NCI-H1930 (cell line): ENCODE data around the gene KCNQ1.

Source experiments
- DNase-seq, 2 experiments: peaks; one replicate each; lab custom pipeline; 2025; lab: John Stamatoyannopoulos, UW

Gene KCNQ1

DNA sequence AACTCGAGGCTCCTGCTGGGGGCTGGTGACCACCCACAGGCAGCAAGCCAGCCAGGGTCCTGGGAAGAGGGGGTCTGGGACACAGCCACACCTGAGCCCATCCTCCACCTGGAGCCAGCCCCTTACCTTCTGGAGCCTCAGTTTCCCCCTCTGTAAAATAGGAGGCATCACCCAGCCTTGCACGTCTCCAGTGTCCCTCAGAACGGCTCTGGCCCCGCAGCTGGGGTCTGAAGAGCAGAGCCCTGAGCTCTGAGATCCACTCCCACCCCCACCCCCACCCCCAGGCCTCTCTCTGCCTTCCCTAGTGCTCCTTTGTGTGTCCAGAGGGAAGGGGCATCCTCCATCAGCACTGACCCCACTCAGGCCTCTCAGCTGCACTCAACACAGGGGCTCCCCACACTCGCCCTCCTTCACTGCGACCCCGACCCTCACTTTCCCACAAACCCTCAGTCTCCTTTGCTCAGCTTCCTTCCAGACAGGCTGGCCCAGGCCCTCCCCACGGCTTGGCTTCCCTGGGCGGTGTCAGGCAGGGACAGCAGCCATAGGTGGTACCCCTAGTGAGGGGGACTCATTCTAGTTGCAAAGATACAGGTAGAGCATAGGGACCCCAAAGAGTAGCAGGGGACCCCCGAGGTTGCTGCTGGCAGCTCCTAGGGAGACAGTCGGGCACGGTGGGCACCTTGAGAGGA lies 288.3 kb downstream of the KCNQ1 start:
- DNase-seq, result no peak

- DNase-seq, result no peak
Measured at GRCh38 chr11:2734181-2735052, 289.6 kb downstream of the KCNQ1 start.

- no peak for DNase-seq
Measured at GRCh38 chr11:2735053-2735589, 290.3 kb downstream of the KCNQ1 start.

- DNase-seq, result no peak
Measured at GRCh38 chr11:2736577-2737225, 291.9 kb downstream of the KCNQ1 start.

GRCh38 chr11:2737226-2737590 lies 292.4 kb downstream of the KCNQ1 start:
- no peak for DNase-seq

DNA sequence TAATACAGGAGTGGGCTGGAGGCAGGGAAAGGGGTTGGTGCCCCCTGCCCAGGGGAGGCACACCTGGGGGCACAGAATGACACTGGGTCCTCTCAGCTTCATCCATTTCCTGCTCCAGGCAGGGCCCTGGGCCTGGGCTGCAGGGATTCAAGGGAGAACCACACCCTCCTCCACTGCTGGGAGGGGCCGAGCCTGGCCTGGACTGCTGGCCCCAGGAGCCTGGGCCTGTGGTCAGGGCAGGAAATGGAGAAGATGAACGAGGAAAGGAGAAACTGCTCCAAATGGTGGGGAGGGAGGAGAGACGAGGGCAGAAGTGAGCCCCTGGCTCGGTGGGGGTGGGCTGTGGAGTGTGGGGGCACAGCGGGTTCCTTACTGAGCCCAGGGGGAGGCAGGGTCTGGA lies 293.1 kb downstream of the KCNQ1 start:
- DNase-seq, result no peak

- no peak for DNase-seq
Measured at GRCh38 chr11:2738551-2739431, 294.0 kb downstream of the KCNQ1 start.

- DNase-seq, result no peak
Measured at GRCh38 chr11:2739531-2740274, 294.9 kb downstream of the KCNQ1 start.

GRCh38 chr11:2740275-2740940 lies 295.6 kb downstream of the KCNQ1 start:
- no peak for DNase-seq

DNA sequence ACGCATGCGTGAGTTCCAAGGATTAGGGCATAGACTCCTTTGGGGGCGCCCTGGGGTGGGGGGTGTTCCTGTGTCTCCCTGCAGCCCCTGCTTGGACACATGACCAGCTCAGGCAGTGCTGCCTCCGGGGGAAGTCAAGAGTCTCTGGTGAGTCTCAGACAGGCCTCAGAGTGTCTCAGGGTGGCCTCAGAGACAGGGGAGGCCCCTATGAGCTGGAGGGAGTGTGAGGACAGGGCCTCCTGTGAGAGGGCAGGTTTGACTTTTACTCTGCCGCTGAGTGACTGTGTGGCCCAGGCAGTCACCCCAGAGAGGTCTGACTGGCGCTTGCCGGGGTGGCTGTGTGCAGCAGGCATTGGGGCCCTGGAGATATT lies 296.2 kb downstream of the KCNQ1 start:
- no peak for DNase-seq

DNA sequence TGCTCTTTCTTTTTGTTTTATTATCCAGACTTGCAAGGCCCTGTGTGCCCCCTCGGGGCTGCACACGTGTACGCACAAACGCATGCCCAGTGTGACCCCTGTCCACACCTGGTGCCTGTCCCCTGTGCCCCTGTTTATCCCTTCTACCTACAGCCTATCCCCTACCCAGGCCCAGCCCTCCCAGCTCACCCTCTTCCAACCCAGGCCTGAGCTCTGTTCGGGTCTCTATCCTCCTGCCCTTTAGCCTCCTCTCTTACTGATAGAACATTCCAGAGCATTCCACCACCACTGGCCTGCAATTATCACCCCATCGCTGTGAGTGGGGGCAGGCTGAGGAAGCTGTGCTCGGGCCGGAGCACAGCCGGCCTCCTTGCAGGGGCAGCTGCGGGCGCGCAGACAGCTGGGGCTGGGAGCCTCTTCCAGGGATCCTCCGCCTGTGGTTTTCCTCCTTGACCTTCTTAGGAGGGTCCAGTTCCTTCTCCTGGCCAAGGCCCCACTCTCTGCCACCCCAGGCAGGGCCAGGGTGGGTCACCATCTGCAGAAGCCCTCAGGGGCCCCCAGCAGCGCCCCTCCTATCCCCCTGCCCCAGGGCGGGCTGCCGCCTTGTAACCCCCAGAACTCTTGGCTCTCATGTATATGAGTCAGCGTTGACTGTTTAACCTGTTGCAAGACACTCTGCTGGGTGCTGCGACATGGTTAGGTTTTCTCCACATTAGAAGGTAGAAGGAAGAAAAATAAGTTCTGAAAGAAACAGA lies 296.7 kb downstream of the KCNQ1 start:
- DNase-seq, result no peak

- DNase-seq, result no peak
Measured at GRCh38 chr11:2742201-2742600, 297.4 kb downstream of the KCNQ1 start.

DNA sequence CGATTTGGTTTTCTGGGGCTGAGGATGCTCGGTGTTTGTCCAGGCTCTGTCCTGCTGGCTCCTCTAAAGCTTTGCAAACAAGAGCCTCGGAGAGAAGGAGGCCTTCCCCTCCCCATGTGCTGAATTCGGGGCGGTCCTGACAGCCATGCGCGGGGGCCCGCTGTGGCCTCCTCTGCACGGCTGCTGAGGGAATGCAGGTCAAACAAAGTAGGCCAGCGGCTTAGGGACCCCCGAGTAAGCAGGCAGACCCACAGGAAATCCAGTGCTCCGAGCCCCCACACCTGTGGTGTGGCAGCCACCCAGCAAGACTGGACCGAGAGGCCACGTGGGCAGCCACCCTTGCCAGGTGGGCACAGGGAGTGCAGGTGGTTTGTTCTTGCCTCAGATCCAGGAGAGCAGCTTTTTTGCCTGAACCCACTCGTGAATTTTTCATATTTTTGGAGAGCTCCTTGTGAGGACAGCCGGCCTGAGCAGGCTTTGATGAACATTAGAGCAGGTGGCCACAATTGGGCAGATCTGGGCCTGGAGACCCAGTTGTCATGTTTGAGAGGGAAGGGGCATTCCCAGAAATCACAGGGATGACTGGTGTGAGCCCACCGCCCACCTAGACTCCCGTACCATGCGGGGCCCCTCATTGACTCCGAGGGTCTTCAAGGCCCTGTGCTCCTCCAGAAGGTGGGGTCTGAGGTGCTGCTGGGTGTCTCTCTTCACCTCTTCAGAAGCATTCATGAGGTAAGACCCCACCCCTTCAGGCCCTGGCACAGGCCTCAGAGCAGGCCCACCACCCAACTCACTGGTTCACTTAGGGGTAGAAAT lies 298.0 kb downstream of the KCNQ1 start:
- DNase-seq, result no peak

- DNase-seq, result no peak
Measured at GRCh38 chr11:2743427-2744110, 298.8 kb downstream of the KCNQ1 start.

- no peak for DNase-seq
Measured at GRCh38 chr11:2744166-2744565, 299.4 kb downstream of the KCNQ1 start.

DNA sequence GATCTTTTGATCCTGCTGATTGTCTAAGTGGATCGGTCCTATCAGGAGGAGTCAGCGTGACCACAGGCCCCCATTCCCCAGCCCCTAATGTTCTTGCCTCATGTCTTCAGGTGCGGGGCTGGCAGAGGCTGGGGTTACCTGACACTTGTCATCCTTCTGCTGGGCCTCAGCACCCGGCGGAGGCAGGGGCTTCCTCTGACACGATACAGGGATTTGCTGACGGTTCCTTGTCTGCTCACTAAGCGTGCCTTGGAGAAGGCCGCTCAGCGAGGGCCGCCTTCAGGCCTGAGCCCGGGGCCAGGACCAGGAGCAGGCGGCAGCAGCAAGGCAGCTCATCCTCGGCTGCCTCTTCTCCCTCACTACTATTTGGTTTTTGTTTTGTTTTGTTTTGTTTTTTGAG lies 300.7 kb downstream of the KCNQ1 start:
- no peak for DNase-seq

DNA sequence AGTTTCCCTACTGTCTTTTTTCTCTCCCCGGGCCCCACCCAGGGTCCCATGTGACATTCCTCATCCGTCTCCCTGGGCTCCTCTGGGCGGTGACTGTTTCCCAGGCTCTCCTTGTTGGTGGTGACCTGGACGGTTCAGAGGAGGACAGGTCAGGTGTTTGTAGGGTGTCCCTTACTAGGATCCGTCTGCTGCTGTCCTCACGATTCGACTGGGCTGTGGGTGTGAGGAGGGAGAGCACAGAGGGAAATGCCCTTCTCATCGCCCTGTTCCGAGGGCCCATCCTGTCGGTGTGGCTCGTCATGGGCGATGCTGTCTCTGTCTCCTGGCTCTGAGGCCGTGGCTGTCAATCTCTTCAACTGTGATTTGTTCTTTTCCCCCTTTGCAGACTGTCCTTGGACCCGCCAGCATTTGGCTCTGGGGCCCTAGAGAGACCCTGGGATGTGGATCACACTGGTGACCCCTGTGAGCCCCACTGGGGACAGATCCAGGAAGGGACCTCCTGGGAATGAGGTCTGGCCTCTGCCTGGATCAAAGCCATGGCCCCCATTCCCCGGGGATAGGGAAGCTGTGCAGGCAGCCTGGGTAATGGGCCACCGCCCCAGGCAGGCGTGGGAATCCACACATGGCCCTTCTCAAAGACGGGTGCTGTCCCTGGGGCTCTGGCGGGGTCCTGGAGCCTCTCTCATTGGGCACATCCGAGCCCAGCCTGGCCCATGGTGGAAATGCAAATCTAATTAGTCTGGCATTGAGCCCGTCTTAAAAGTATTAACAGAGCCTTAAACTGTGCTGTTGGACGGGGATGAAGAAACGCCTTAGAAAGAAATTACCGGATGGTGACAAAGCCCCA lies 301.8 kb downstream of the KCNQ1 start:
- DNase-seq, result no peak
